Measurements from ENCODE around the gene CDC42EP4. TPM values are rescaled to one million over a fixed set of nuclear protein-coding genes. Genes with fewer than 3 reads are reported as not detected.
"Not testable (repeated sequence)": the region's sequence is repeated elsewhere in the genome, so short reads cannot be mapped to it uniquely, and the experiment has no call there.

CDC42EP4 gene
- total RNA-seq, 1 donor, result 41.8 TPM

GRCh38 chr17:73334771-73335513 is 23.1 kb upstream of the CDC42EP4 start:
- no peak overlapping the region for H3K4me3 ChIP-seq (ENCODE audit: low read depth, low read length)
- TF ChIP-seq CTCF (IDR thresholded peaks at IDR 0.05; ENCODE audit: insufficient read depth, low read length), result no peak
- DNase-seq (ENCODE audit: low read depth), result no peak

GRCh38 chr17:73333445-73333844 is 21.6 kb upstream of the CDC42EP4 start:
- peak; percentile 64 for DNase-seq (ENCODE audit: low read depth)
- H3K4me3 ChIP-seq (ENCODE audit: low read depth, low read length), result not testable (repeated sequence)

GRCh38 chr17:73331060-73331459 is 19.3 kb upstream of the CDC42EP4 start:
- DNase-seq (ENCODE audit: low read depth), result no peak
- H3K4me3 ChIP-seq (ENCODE audit: low read depth, low read length), result no peak overlapping the region

GRCh38 chr17:73327676-73328075 is 15.9 kb upstream of the CDC42EP4 start:
- DNase-seq (ENCODE audit: low read depth), result no peak
- TF ChIP-seq CTCF (IDR thresholded peaks at IDR 0.05; ENCODE audit: insufficient read depth, low read length), result no peak
- H3K4me3 ChIP-seq (ENCODE audit: low read depth, low read length), result no peak overlapping the region

More at GRCh38 chr17:73331060-73331459, 19.3 kb upstream of the CDC42EP4 start:
- TF ChIP-seq CTCF (IDR thresholded peaks at IDR 0.05; ENCODE audit: insufficient read depth, low read length), result no peak

GRCh38 chr17:73325527-73325842 is 13.7 kb upstream of the CDC42EP4 start:
- peak; percentile 93 for DNase-seq (ENCODE audit: low read depth)
- no peak overlapping the region for H3K4me3 ChIP-seq (ENCODE audit: low read depth, low read length)
- TF ChIP-seq CTCF (IDR thresholded peaks at IDR 0.05; ENCODE audit: insufficient read depth, low read length), result peak; percentile 53

GRCh38 chr17:73324711-73325526 is 13.1 kb upstream of the CDC42EP4 start:
- H3K4me3 ChIP-seq (ENCODE audit: low read depth, low read length), result no peak overlapping the region
- TF ChIP-seq CTCF (IDR thresholded peaks at IDR 0.05; ENCODE audit: insufficient read depth, low read length), result no peak
- DNase-seq (ENCODE audit: low read depth), result no peak

GRCh38 chr17:73324160-73324475 is 12.3 kb upstream of the CDC42EP4 start:
- DNase-seq (ENCODE audit: low read depth), result no peak
- no peak for TF ChIP-seq CTCF (IDR thresholded peaks at IDR 0.05; ENCODE audit: insufficient read depth, low read length)
- H3K4me3 ChIP-seq (ENCODE audit: low read depth, low read length), result no peak overlapping the region

Measured in fibroblast of the aortic adventitia (primary cell).